GM18499 (cell line): ENCODE results near the gene DAPL1.

Source experiments
- ATAC-seq: cut with Tn5 transposase; IDR thresholded peaks from one replicate; pipeline ENCODE4 v1.9.1; 2021; ENCODE audit warnings: moderate number of reproducible peaks; ENCODE audit not compliant: insufficient read depth, unreplicated experiment

The DAPL1 gene

DNA sequence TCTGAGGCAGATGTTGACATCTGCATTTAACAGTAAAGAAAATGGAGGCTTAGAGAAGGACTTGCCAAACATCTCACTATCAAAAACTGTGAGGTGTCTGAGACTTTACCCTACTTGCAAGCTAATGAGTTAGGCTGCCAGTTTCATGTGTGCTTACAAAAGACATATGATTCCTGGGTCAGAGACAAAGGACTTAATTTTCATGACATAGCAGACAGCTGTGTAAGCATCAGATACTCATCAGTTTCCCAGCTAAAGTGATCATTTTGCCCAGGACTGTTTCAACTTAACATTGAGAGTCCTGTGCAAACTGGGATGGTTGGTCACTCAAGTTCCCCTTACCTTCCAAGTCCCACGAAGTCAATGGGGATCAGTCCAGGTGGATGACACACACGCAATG, 18.9 kb upstream of the DAPL1 start:
- ATAC-seq = no peak

DNA sequence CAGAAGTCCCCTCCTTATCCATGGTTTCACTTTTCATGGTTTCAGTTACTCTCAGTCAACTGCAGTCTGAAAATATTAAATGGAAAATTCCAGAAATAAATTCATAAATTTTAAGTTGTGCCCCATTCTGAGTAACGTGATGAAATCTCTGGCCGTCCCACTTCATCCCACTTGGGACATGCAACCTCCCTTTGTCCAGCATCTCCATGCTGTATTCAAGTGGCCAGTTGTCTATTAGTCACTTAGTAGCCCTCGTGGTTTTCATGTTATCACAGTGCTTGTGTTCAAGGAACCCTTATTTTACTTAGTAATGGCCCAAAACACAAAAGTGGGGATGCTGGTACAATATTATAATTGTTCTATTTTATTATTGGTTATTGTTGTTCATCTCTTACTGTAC, 18.0 kb upstream of the DAPL1 start:
- ATAC-seq = no peak

DNA sequence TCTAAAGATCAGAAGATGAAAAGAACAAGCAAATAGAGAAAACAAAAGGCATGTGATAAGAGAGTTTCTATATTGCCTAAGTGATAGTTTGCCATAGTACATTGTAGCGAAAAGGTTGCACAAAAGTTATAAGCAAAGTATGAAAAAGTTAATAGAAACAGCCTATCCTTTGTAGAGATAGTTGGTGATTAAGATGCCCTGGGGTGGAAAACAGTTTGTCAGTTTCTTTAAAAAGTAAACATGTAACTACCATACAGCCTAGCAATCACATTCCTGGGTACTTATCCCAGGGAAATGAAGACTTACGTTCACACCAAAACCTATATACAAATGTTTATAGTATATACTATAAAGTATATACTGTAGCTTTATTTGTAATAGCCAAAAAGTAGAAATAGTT, 16.9 kb upstream of the DAPL1 start:
- no peak for ATAC-seq

DNA sequence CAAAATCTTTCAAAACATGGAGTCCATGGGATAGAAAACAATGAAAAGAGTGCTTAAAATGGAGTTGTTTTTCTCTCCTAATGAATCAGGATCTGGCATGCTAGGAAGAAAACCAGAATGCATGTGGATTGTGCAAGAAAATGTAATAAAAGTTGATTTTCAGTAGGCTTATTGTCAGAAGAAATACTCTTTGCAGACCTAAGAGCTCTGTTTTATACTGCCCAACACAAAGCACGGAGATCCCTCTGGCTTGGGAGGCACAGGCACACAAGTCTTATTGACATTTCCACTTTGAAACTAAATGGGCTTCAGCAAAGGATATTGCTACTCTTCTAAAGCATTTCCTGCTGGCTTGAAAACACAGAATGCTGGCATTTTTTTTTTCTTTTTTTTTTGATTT, 15.5 kb upstream of the DAPL1 start:
- ATAC-seq = no peak

DNA sequence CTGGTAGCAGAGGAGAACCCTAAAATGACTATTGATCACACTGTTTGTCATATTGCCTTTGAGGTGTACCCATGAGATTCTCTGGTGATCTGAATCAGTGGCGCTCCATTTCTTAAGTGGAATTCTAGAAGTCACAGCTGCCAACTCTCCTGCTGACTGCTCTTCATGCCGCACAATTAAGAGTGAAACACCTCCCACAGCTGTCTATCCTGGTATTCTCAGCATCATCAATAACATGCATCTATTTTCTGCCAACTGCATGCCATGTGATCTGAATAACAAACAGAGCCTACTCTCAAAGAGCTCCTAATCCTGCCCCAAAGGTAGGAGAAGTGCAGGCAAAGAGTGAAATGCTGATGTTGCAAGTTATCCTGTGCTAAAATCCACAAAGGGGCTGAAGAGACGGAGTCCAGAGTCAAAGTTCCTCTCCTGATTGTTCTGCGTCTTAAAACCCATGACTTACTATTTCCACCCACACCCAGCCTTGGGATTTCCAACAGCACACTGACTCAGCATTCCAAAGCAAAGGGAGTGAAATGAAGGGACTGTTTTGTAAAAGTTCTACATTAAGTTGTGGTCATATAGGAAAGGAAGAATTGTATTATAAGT, 13.7 kb upstream of the DAPL1 start:
- ATAC-seq = no peak

DNA sequence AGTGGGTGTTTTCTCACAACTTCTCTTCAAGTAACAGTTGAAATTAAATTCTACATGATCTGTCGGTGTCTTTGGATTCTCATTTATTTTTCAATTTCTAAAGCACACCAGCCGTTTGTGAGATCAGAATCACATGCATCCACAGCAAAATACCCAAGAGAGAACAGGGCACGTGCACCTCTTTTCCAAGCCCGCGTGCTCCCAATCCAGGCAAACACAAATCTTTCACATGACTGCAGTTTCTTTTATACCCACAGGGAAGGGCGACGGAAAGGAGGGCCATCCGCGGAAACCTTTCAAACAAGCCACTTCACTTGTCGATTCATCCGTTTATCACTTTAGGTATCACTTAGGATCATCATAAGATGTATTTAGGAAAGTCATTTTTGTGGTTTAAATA, 13.0 kb upstream of the DAPL1 start:
- ATAC-seq = no peak

DNA sequence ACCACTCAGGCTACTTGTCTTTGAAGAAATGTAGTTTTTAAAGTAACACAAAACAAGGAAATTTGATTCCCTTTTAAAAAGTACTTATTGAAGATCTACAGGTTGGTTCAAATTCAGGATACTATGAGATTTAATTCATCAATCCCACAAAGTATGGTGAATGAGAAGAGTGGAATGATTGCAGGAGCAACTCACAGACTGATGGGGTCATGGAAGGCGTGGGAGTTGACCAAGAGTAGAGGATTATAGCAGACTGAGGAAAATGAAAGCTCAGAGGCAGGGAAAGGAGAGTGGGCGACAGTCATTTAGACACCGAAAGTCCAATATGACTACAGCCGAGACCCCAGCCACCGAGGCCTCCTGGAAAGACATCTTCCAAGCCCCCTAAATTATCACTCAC, 12.5 kb upstream of the DAPL1 start:
- no peak for ATAC-seq

DNA sequence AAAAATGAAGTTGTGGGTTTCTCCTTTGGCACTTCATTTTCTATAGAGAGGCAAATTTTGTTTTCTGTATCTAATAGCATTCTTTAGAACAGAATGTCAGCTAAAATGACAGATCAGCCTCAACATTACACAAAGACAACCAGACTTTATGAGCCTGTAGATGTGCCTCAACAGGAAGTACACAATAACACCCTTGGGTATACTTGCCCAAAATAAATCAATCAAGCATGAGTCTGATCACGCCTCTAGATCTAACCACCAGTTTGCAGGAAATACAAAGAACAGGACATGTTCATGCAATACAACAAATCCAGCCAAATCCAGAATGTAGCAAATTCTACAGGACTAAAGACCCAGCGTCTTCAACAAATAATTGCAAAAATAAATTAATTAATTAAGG, 11.2 kb upstream of the DAPL1 start:
- ATAC-seq = no peak

DNA sequence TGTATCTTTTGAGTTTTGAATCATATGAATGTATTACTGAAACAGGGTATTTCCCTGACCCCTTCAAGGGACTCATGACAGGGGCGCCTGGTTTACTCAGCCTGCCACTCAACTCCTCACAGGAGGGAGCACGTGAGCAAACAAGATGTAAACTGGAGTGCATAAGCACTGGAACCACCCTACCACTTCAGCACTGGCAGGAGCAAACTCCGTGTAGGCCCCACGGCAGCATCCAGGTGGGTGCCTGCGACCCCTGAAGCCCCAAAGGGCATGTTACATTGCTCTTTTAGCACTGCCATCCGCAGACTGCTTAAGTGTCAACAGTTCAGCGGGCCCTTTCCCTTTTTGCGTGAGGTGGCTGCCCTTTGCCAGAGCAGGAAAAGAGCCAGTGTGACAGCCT, 8.2 kb upstream of the DAPL1 start:
- ATAC-seq = no peak

DNA sequence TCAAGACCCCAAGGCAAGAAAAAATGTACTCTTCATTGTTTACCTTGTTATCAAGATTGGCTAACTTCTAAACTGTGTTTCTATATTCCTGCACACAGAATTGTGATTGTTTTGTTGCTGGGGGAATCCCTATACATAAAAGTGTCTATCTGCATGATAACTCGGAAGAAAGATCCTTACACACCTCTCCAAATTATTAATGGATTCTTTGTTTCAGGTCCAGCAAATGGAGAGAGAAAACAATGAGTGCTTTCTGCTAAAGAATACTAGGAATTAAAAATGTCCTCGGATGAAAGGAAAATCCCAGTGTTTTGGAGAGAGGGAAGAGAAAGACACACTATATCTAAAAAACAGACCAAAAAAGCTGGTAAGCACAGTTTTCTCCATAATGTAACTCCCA, 6.2 kb upstream of the DAPL1 start:
- no peak for ATAC-seq

DNA sequence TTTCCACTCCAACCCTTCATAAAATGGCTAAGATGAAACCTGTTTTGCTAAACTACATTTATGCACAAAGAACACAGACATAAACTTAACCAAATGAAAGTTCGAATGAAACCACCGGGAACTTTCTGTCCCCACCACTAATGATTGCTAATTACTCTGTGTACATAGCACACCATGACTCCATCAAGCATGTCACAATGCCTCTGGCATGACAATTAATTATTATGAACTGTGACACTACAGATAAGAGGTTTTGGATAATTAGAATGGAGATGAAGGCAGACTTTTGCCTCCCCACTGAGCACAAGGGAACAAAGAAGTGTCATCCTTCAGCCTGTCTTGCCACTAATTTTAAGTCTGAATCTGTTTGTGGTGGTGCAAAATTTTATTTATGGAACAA, 1.5 kb downstream of the DAPL1 start:
- ATAC-seq = no peak

DNA sequence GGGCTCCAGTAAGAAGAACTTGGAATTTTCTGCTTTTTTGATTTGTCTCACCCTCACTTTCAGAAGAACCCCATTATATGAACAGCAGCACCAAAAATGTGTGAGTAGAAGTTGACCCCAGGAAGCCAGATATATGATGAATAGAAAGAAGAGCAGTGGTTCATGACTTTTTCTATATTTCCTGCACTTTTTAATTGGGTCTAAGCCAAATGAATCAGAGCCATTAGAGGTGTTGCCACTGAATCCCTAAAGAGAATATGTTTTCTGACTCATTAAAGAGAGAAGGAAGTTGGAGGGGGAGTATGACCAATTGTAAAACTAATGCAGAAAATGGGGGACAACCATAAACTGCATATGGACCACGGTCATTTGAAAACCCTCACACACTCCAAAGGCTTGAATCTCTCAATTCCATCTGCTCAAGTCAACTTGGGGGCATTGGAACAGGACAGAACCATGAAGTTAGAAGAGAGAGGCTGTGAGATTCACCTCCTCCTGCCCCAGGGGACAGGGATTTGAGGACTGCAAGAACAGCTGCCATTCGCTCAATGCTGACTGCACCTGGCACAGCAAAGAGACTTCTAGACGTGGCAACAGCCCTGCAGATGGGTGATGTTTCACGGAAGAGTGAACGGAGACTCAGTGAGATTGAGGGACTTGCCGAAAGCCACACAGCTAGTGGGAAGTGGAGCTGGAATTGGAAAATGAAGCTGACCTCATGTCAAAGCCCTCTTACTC, 3.0 kb downstream of the DAPL1 start:
- no peak for ATAC-seq

DNA sequence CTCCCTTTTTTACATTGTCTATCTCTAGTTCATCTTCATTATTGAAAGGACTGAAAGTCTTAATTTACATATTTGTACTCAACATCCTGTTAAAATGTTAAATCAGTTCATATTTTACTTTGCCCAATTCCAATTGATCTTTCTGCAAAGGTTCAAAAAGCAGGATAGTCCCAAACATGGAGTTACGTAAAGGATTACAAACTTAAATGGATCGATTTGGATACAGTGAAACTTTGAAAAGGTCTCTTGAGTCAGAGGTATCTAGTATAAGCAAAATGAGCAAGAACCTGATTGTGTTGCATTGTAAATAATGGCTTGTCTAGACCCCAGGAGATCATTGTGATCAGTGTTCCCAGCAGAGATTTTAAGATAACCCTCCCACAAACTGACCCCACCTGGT, 4.1 kb downstream of the DAPL1 start:
- no peak for ATAC-seq

DNA sequence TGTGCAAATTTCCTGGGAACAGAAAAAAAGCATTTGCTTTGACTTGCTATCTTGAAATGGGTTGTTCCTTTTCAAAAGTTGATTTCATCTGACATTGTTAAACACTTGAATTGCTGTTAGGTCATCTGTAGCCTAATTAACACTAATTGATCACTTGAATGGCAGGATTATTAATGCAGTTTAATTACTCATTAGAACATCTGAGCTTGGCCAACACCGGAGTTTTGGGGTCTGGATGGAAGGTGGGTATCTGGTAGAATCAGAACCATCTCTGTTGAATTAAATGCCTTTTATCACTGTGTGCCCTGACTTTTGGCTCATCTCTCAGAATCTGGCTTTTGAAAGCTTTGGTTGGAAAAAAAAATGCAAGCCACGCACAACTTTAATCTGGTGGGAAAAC, 8.4 kb downstream of the DAPL1 start:
- ATAC-seq = no peak

DNA sequence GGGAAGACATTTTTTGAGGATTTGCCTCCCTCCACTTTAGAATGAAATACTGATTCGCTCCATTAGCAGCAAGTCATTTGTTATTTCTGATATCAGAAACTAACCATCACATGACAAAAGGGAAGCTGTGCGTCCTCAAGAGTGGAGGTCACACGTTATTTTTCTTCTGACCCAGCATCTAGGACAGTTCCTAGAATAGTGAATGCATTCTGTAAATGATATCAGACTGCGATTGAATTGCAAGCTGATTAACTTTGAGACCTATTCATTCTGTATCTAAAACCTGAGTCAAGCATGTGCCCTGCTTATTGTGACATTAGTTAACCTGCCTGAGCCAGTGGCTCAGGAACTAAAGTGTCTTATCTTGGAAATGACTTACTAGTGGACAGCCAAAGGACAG, 10.1 kb downstream of the DAPL1 start:
- ATAC-seq = no peak

DNA sequence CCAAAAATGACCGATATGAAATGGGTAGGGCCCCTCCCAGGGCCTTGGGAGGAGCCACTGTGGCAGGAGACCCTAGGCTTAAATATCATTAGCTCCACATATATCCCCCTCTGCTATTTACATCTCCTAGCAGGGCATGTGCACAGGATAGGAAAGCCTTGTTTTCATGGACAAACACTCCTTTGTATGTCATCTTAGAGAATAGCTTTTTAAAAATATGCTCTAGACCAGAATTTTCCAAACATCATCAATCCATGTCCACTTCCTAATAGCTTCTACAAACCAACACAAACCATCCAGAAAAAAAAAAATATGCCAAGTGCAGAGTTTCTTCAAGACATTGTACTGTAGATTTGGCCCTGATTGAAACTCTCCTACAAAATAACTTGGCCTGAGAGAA, 10.8 kb downstream of the DAPL1 start:
- no peak for ATAC-seq

DNA sequence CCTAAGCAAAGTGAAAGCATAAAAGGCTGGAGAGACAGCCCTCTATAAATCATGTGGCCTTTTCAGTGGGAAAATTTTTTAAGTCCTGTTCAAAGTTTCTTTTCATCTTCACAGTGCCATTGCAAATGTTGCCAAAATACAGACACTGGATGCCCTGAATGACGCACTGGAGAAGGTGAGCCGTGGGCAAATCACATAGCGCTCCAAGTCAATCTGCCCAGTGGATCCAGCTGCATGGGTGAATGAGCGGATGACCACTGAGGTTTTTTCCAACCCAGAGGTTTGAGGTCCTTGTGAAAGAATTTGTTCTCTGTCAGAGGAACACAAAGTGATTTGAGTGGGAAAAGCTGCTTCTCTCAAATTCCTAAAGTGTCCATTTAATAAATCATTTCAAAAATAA, 11.8 kb downstream of the DAPL1 start:
- no peak for ATAC-seq

DNA sequence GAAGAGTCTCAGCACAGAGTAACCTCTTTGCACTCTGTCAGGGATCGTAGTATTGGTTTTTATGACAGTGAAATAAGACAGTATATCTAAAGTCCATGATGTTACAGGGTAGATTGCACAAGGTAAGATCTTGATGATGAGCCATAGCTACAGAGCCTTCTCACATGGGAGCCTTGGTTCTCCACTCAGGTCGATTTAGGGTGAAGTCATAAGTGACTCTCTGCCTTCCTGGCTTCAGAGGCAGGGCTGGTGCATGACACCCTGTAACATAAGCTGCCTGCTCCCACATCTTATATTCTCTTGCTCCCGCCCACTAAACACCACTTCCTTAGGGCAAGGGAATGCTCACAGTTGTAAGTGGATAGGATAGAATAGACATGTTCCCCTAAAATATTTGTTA, 13.3 kb downstream of the DAPL1 start:
- no peak for ATAC-seq

DNA sequence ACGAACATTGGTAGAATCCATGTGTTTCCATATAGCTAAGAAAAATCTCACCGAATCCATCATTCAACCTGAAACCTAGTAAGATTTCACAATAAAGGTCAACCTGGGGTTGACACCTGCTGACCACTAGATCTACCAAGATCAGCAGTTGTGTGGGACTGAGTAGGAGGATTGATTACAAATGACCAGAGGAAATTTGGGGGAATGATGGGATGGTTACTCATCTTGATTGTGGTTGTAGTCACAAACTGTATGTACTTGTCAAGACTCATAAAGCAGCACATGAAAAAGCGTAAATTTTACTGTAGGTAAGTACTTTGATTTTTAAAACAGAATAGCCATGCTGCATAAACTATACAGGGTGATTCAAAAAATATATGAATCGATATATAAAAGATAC, 14.7 kb downstream of the DAPL1 start:
- no peak for ATAC-seq

DNA sequence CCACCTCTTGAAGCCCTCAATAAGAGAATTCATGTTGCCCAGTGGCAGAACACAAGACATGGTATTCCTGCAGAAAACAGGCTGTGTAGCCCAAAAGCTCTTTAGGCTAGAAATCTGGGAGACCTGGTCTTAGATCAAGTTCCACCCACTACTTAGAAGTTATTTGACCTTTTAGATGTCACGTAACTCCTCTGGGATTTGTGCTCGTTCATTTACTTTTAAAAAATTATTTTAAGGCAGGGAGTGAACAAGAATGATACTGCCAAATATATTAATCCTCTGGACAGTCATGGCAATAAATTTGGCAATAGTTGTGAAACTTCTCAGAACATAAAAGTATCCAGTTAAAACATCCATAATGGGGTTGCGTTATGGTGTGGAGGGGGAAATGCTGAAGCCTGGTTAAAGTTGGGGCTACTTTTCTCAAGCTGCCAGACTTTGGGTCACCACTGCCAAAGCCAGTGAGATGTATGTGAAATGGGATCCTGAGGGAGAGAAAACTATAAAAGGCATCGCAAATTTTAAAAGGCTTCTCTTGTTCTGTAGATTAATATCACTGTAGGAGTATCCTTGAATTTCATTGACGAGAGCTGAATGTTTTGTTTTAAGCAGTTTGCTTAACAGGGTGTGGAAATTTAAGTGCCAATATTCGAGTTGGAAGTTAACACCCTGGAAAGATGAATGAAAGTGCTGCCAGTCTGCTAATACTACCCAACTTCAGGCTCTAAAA, 15.8 kb downstream of the DAPL1 start:
- no peak for ATAC-seq

DNA sequence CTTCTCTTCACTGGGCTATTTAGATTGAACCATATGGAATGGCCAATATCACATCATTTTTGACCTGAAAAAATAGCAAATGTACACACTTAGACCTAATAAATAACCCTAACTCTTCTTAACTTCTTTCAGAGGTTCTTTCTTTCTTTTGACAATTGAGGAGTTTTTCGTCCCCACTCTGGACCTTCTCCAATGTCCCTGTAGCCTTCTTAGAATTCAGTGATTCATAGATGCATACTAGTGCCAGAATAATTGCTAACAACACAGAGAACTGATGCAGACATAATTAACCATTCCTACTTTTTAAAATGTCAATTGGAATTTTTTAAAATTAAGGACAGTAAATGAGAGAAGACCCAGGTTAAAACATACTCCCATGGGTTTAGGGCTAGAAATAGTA, 20.0 kb downstream of the DAPL1 start:
- ATAC-seq = no peak

DNA sequence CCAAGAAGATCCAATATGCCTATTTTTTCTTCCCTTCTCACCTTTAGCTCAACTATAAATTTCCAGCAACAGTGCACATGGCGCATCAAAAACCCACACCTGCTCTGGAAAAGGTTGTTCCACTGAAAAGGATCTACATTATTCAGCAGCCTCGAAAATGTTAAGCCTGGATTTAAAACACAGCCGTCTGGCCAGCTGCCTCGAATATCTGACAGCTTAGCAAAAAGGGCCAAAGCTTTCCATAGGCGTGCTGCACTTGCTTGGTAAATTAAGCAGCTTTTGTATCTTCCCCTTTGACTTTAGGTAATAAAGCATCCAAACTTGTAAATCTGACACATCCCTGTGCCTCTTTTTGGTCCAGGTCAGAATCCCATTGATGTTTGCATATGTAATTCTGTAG, 20.5 kb downstream of the DAPL1 start:
- no peak for ATAC-seq
